GM21360 (cell line): ENCODE measurements around the gene TTC23L.

Source experiments
- ATAC-seq: cut with Tn5 transposase; IDR thresholded peaks from one replicate; pipeline ENCODE4 v1.9.1; 2021; ENCODE audit warnings: mild to moderate bottlenecking, moderate library complexity; ENCODE audit not compliant: unreplicated experiment

TTC23L gene

GRCh38 chr5:34868791-34869190, 29.8 kb downstream of the TTC23L start:
- no peak for ATAC-seq

- ATAC-seq, result no peak
Observed at GRCh38 chr5:34869256-34869655, 30.3 kb downstream of the TTC23L start.

- no peak for ATAC-seq
Observed at GRCh38 chr5:34870382-34870781, 31.4 kb downstream of the TTC23L start.

- no peak for ATAC-seq
Observed at GRCh38 chr5:34876275-34876674, 37.3 kb downstream of the TTC23L start.

- no peak for ATAC-seq
Observed at GRCh38 chr5:34881246-34881645, 42.3 kb downstream of the TTC23L start.

GRCh38 chr5:34886392-34887119, 47.6 kb downstream of the TTC23L start:
- no peak for ATAC-seq

GRCh38 chr5:34889394-34889793, 50.4 kb downstream of the TTC23L start:
- ATAC-seq, result no peak

- no peak for ATAC-seq
Observed at GRCh38 chr5:34891981-34892380, 53.0 kb downstream of the TTC23L start.

GRCh38 chr5:34892414-34892813, 53.5 kb downstream of the TTC23L start:
- no peak for ATAC-seq

- ATAC-seq, result no peak
Observed at GRCh38 chr5:34894716-34895115, 55.8 kb downstream of the TTC23L start.

- no peak for ATAC-seq
Observed at GRCh38 chr5:34895641-34896419, 56.9 kb downstream of the TTC23L start.

- no peak for ATAC-seq
Observed at GRCh38 chr5:34897646-34898045, 58.7 kb downstream of the TTC23L start.

GRCh38 chr5:34898258-34898895, 59.4 kb downstream of the TTC23L start:
- peak; percentile 63 for ATAC-seq

GRCh38 chr5:34899066-34899465, 60.1 kb downstream of the TTC23L start:
- no peak for ATAC-seq

- ATAC-seq, result no peak
Observed at GRCh38 chr5:34900652-34901051, 61.7 kb downstream of the TTC23L start.

GRCh38 chr5:34903260-34903659, 64.3 kb downstream of the TTC23L start:
- ATAC-seq, result no peak

- ATAC-seq, result no peak
Observed at GRCh38 chr5:34905564-34905963, 66.6 kb downstream of the TTC23L start.

- no peak for ATAC-seq
Observed at GRCh38 chr5:34913072-34913471, 74.1 kb downstream of the TTC23L start.

GRCh38 chr5:34914671-34915138, 75.7 kb downstream of the TTC23L start:
- peak; percentile 12 for ATAC-seq

- ATAC-seq, result peak; percentile 99
Observed at GRCh38 chr5:34915139-34915855, 76.3 kb downstream of the TTC23L start, which contains the start of the genes BRIX1 and RAD1. BRIX1 (plus strand) TSS chr5:34915711; CDS start chr5:34915739, 28 bp downstream. RAD1 (minus strand) TSS chr5:34915504; CDS start chr5:34914892, 612 bp downstream.

- peak; percentile 4 for ATAC-seq
Observed at GRCh38 chr5:34915856-34916192, 76.9 kb downstream of the TTC23L start.
